Measurements from ENCODE around the gene ZBTB2.

GRCh38 chr6:151391471-151392413, at the start of gene ZBTB2:
- no peak for TF ChIP-seq POLR2A (IDR thresholded peaks at IDR 0.05)
- TF ChIP-seq CTCF (IDR thresholded peaks at IDR 0.05): no peak

Measured in heart left ventricle (tissue), 13 donors.